IMR-90 (cell line): ENCODE data around the gene PPP1R9A. TPM values are rescaled to one million over a fixed set of nuclear protein-coding genes. Genes with fewer than 3 reads are reported as not detected.

Experiments
- ATAC-seq: fragments of 200-7000 bp; cut with Tn5 transposase; 2 replicates; pipeline ENCODE4 v1.9.1; 2020; ENCODE audit warnings: low read depth, mild to moderate bottlenecking, moderate library complexity
- BruUV-seq: library from RNA; stranded (reverse); fragments of 400-500 nt; replicated peaks from 2 replicates; lab custom pipeline; 2021; lab: Mats Ljungman, UMichigan
- CTCF ChIA-PET: fragments of 300-600 bp; formaldehyde crosslinking; extraction: SDS; loops from one replicate; lab custom pipeline; 2021; ENCODE audit warnings: antibody characterized with exemption; lab: Yijun Ruan, JAX
- POLR2A ChIA-PET: fragments of 300-600 bp; sonication (Branson Sonifier 250); formaldehyde crosslinking; loops from one replicate; lab custom pipeline; 2022; ENCODE audit warnings: antibody characterized with exemption; ENCODE audit not compliant: unreplicated experiment; lab: Charles Lee
- DNase-seq: peaks from one replicate; pipeline ENCODE4 v3.0.0; 2013
- H2AFZ ChIP-seq: replicated peaks from 2 replicates; pipeline ENCODE3; 2013; ENCODE audit warnings: low read length, mild to moderate bottlenecking; ENCODE audit not compliant: poor library complexity
- H2AK5ac ChIP-seq: 2 replicates; pipeline ENCODE4 v1.6.1; 2013; ENCODE audit warnings: low read depth, low read length, inconsistent platforms
- H2AK9ac ChIP-seq: replicated peaks from 2 replicates; pipeline ENCODE3; 2013; ENCODE audit warnings: mild to moderate bottlenecking, low read depth, low read length, moderate library complexity; ENCODE audit not compliant: poor library complexity
- H2BK120ac ChIP-seq: 2 replicates; pipeline ENCODE4 v1.6.1; 2013; ENCODE audit warnings: low read depth, low read length, inconsistent platforms
- H2BK15ac ChIP-seq: 3 replicates; pipeline ENCODE4 v1.6.1; 2013; ENCODE audit warnings: low read depth, low read length, inconsistent platforms
- H2BK20ac ChIP-seq: 2 replicates; pipeline ENCODE4 v1.6.1; 2013; ENCODE audit warnings: low read depth, mild to moderate bottlenecking, inconsistent platforms, low read length, moderate library complexity
- H2BK5ac ChIP-seq: 2 replicates; pipeline ENCODE4 v1.6.1; 2013; ENCODE audit warnings: mild to moderate bottlenecking, low read depth, low read length, inconsistent platforms; ENCODE audit not compliant: poor library complexity, severe bottlenecking
- H3K14ac ChIP-seq: replicated peaks from 2 replicates; pipeline ENCODE4 v1.6.1; 2013; ENCODE audit warnings: low read depth, low read length, inconsistent platforms
- H3K18ac ChIP-seq: 2 replicates; pipeline ENCODE4 v1.6.1; 2013; ENCODE audit warnings: low read depth, low read length, control low read depth
- H3K23ac ChIP-seq: 2 replicates; pipeline ENCODE4 v1.6.1; 2013; ENCODE audit warnings: low read depth, low read length, inconsistent platforms
- H3K27ac ChIP-seq: 2 replicates; pipeline ENCODE4 v1.5.1; 2013; ENCODE audit warnings: mild to moderate bottlenecking, control low read depth, low read length; ENCODE audit not compliant: insufficient read depth
- H3K27me3 ChIP-seq: 2 replicates; pipeline ENCODE4 v1.6.1; 2013; ENCODE audit warnings: low read length; ENCODE audit not compliant: control insufficient read depth, insufficient read depth
- H3K36me3 ChIP-seq: 2 replicates; pipeline ENCODE4 v1.6.1; 2013; ENCODE audit warnings: low read length, mixed read lengths; ENCODE audit not compliant: control insufficient read depth, insufficient read depth
- H3K4ac ChIP-seq: 2 replicates; pipeline ENCODE4 v1.6.1; 2013; ENCODE audit warnings: low read depth, low read length, inconsistent platforms
- H3K4me1 ChIP-seq: 2 replicates; pipeline ENCODE4 v1.6.1; 2013; ENCODE audit warnings: low read length, mixed read lengths; ENCODE audit not compliant: control insufficient read depth, insufficient read depth
- H3K4me2 ChIP-seq: 2 replicates; pipeline ENCODE4 v1.6.1; 2013; ENCODE audit warnings: low read depth, mild to moderate bottlenecking, control low read depth, low read length, moderate library complexity
- H3K4me3 ChIP-seq: 2 replicates; pipeline ENCODE4 v1.5.1; 2013; ENCODE audit warnings: low read depth, mild to moderate bottlenecking, control low read depth, low read length, moderate library complexity; ENCODE audit not compliant: insufficient read depth
- H3K56ac ChIP-seq: 2 replicates; pipeline ENCODE4 v1.6.1; 2013; ENCODE audit warnings: low read length, inconsistent platforms; ENCODE audit not compliant: insufficient read depth; ENCODE audit errors: extremely low read depth
- H3K79me1 ChIP-seq, 2 experiments: 2 replicates each; pipeline ENCODE4 v1.6.1; 2013; ENCODE audit warnings: low read length in 2 of 2, inconsistent platforms in 1 of 2, low read depth in 1 of 2
- H3K9ac ChIP-seq: 2 replicates; pipeline ENCODE4 v1.6.1; 2013; ENCODE audit warnings: low read depth, low read length, control low read depth
- H3K9me1 ChIP-seq: 2 replicates; pipeline ENCODE4 v1.6.1; 2013; ENCODE audit warnings: low read length, inconsistent platforms; ENCODE audit not compliant: insufficient read depth
- H3K9me3 ChIP-seq: 2 replicates; pipeline ENCODE4 v1.6.1; 2013; ENCODE audit warnings: low read length; ENCODE audit not compliant: control insufficient read depth, insufficient read depth
- H4K20me1 ChIP-seq: 2 replicates; pipeline ENCODE4 v1.6.1; 2013; ENCODE audit warnings: low read length, inconsistent platforms; ENCODE audit not compliant: insufficient read depth
- H4K5ac ChIP-seq: 2 replicates; pipeline ENCODE4 v1.6.1; 2013; ENCODE audit warnings: mild to moderate bottlenecking, low read depth, low read length, control low read depth
- H4K8ac ChIP-seq, 2 experiments: 2 replicates each; pipeline ENCODE4 v1.6.1; 2013; ENCODE audit warnings: low read depth in 2 of 2, low read length in 2 of 2, control low read depth in 1 of 2, inconsistent platforms in 1 of 2
- H4K91ac ChIP-seq: 2 replicates; pipeline ENCODE4 v1.6.1; 2013; ENCODE audit warnings: low read depth, low read length, inconsistent platforms; ENCODE audit not compliant: insufficient read depth
- BHLHE40 ChIP-seq: fragments of 150-350 bp; IDR thresholded peaks from 2 replicates; pipeline ENCODE4 v1.6.1; 2016; ENCODE audit warnings: mild to moderate bottlenecking, low read depth, low read length
- CTCF ChIP-seq: conservative IDR thresholded peaks from 2 replicates; pipeline ENCODE4 v1.5.1; 2012; ENCODE audit warnings: mild to moderate bottlenecking, low read depth, low read length, improper control_type of control experiment
- FOS ChIP-seq: fragments of 150-350 bp; IDR thresholded peaks from 2 replicates; pipeline ENCODE4 v1.6.1; 2016; ENCODE audit warnings: low read depth, low read length
- MAFK ChIP-seq: IDR thresholded peaks from 2 replicates; pipeline ENCODE4 v1.6.1; 2012; ENCODE audit warnings: low read depth, low read length, improper control_type of control experiment
- MAZ ChIP-seq: IDR thresholded peaks from 2 replicates; pipeline ENCODE4 v1.6.1; 2012; ENCODE audit warnings: low read depth, mild to moderate bottlenecking, low read length, improper control_type of control experiment, moderate library complexity, borderline replicate concordance
- MXI1 ChIP-seq: IDR thresholded peaks from 2 replicates; pipeline ENCODE4 v1.6.1; 2012; ENCODE audit warnings: low read depth, mild to moderate bottlenecking, low read length, moderate library complexity, borderline replicate concordance
- RAD21 ChIP-seq: IDR thresholded peaks from 2 replicates; pipeline ENCODE4 v1.6.1; 2012; ENCODE audit warnings: low read length, improper control_type of control experiment
- RFX5 ChIP-seq: IDR thresholded peaks from 2 replicates; pipeline ENCODE4 v1.8.0; 2012; ENCODE audit warnings: low read depth, mild to moderate bottlenecking, low read length, moderate library complexity
- SMC3 ChIP-seq: fragments of 150-350 bp; IDR thresholded peaks from 2 replicates; pipeline ENCODE4 v1.6.1; 2016; ENCODE audit warnings: low read depth, mild to moderate bottlenecking, antibody characterized with exemption, low read length, moderate library complexity
- WGBS, 2 experiments: methylation state at CpG; one replicate each; pipeline versions ENCODE4 v1.1.5 to v1.1.7; 2013; ENCODE audit warnings: missing lambda C conversion rate in 2 of 2; ENCODE audit not compliant: insufficient read length in 1 of 2; ENCODE audit errors: extremely low coverage in 2 of 2; 5-methylcytosine and 5-hydroxymethylcytosine counted together
- dilution Hi-C: fragments of 300-500 bp; cut with HindIII; formaldehyde crosslinking; loops from one replicate; pipeline ENCODE4 v1.14.3; 2018; ENCODE audit warnings: low sequenced_read_pairs; ENCODE audit not compliant: unreplicated experiment
- in situ Hi-C: fragments of 300-500 bp; cut with MboI; formaldehyde crosslinking; loops from 3 replicates; pipeline ENCODE4 v1.14.3; 2019; ENCODE audit warnings: low sequenced_read_pairs, inconsistent platforms, mixed read lengths
- intact Hi-C: fragments of 100-400 bp; cut with micrococcal nuclease; formaldehyde crosslinking; loops from 2 replicates; pipeline ENCODE4 v1.10.0; 2022
- polyA plus RNA-seq, 3 experiments: library from polyadenylated mRNA; depleted of rRNA; stranded (reverse); fragments of >200 nt; gene quantifications; 2 replicates each; pipeline ENCODE4 v1.2.3, GENCODE V29; 2012; ENCODE audit warnings: low replicate concordance in 1 of 3
- total RNA-seq: library from RNA; depleted of rRNA; stranded (reverse); fragments of >200 nt; gene quantifications from 2 replicates; pipeline ENCODE4 v1.2.3, GENCODE V29; 2012
- TF ChIP-seq, protein P1 (sequence below): fragments of 150-350 bp; IDR thresholded peaks from 2 replicates; pipeline ENCODE4 v1.6.1; 2017; ENCODE audit warnings: mild to moderate bottlenecking, antibody characterized with exemption, low read length, low read depth

The PPP1R9A gene
- total and polyA plus RNA-seq, 2 of the 4 experiments (the other 2 are of a cell fraction), result not detected

DNA sequence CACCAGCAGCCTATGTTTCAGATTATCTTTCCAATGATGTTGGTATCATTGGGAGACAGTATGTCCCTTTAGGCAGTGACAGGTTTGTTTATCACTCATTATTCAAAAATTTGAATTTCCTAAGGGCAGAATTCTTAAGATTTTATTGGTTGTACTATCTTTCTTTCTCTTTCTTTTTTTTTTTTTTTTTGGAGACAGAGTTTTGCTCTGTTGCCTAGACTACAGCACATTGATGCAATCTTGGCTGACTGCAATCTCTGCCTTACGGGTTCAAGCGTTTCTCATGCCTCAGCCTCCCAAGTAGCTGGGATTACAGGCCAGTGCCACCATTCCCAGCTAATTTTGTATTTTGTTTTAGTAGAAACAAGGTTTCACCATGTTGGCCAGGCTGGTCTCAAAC lies 305.8 kb downstream of the PPP1R9A start:
- Histone ChIP-seq H3K14ac (no peak overlapping the region), H2AK9ac (no peak overlapping the region), H3K79me1 (no peaks in the 10 kb centered on the region), H3K27me3 (no peaks in the 10 kb centered on the region), H3K27ac (no peak overlapping the region), H4K91ac (no peak overlapping the region), H3K56ac (no peak overlapping the region), H3K36me3 (no peaks in the 10 kb centered on the region), H4K8ac (no peak overlapping the region), H3K9me3 (no peaks in the 10 kb centered on the region), H2BK20ac (no peak overlapping the region), H3K9ac (no peak overlapping the region), H3K4me3 (no peak overlapping the region), H4K20me1 (no peaks in the 10 kb centered on the region), H3K23ac (no peak overlapping the region), H3K18ac (no peak overlapping the region), H2BK120ac (no peak overlapping the region), H4K5ac (no peak overlapping the region), H2AFZ (no peak overlapping the region), H3K4ac (no peak overlapping the region), H3K4me1 (no peaks in the 10 kb centered on the region), H3K9me1 (no peaks in the 10 kb centered on the region), H2AK5ac (no peak overlapping the region), H2BK15ac (no peak overlapping the region), H2BK5ac (no peak overlapping the region), H3K4me2 (no peak overlapping the region)
- ATAC-seq, result no peak
- ChIA-PET CTCF (no interaction called here), POLR2A (no interaction called here)
- WGBS, 2 experiments, result no CpG with 5 or more reads among the region's 2 CpGs
- BruUV-seq, result no TSS peak
- dilution Hi-C loops (no loop called here), intact Hi-C loops (no loop called here), in situ Hi-C loops (no loop called here)
- TF ChIP-seq, protein P1, sequence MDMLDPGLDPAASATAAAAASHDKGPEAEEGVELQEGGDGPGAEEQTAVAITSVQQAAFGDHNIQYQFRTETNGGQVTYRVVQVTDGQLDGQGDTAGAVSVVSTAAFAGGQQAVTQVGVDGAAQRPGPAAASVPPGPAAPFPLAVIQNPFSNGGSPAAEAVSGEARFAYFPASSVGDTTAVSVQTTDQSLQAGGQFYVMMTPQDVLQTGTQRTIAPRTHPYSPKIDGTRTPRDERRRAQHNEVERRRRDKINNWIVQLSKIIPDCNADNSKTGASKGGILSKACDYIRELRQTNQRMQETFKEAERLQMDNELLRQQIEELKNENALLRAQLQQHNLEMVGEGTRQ, result no peak
- TF ChIP-seq MAZ (no peak), RAD21 (no peak), MAFK (no peak), BHLHE40 (no peak), FOS (no peak), SMC3 (no peak), CTCF (no peak), MXI1 (no peak), RFX5 (no peak)
- no peak for DNase-seq
